G401 (cell line): ENCODE measurements around the gene MRPL48. TPM values are rescaled to one million over a fixed set of nuclear protein-coding genes. Genes with fewer than 3 reads are reported as not detected.
"Not testable (repeated sequence)": the region's sequence is repeated elsewhere in the genome, so short reads cannot be mapped to it uniquely, and the experiment has no call there.

Source experiments
- DNase-seq: peaks from one replicate; pipeline ENCODE4 v3.0.0-alpha.2; 2015; ENCODE audit warnings: low spot score
- in situ Hi-C: cut with HindIII; loops from 2 replicates; pipeline ENCODE4 v1.10.0; 2016; ENCODE audit warnings: low sequenced_read_pairs, mixed read lengths
- total RNA-seq: library from RNA; depleted of rRNA; stranded (reverse); fragments of >200 nt; shearing (Covaris generic); gene quantifications from 2 replicates; pipeline ENCODE4 v1.2.3, GENCODE V29; 2014

Gene MRPL48
- total RNA-seq, 1 experiment from 2014 or later, result 53.5 TPM

DNA sequence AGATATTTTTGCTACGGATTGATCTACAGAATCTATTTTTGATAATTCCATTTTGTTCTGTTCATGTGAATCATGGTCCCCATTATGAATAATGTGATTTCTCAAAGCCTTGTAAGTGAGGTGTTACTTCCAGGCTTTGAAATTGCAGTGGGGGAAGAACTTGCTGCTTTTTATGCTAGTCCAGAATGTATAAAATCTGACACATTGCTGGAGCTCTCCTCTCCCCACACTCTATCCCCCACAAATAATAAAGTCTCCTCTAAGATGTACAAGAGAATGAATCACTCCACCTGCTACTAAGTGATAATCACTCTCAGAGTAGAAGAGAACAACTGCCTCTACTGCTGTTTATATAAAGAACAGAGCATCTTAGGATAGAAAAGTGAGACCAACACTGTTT, 20.9 kb upstream of the MRPL48 start:
- in situ Hi-C loops, result no loop called here
- DNase-seq, result no peak

DNA sequence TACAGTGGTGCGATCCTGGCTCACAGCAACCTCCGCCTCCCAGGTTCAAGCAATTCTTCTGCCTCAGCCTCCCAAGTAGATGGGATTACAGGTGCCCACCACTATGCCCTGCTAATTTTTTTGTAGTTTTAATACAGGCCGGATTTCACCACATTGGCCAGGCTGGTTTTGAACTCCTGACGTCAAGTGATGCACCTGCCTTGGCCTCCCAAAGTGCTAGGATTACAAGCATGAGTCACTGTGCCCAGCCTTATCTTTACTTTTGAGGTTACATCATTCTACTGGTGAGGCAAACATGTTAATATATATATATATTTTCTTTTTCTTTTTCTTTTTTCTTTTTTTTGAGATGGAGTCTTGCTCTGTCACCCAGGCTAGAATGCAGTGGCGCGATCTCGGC, 16.9 kb upstream of the MRPL48 start:
- DNase-seq, in situ Hi-C loops: not testable (repeated sequence)

DNA sequence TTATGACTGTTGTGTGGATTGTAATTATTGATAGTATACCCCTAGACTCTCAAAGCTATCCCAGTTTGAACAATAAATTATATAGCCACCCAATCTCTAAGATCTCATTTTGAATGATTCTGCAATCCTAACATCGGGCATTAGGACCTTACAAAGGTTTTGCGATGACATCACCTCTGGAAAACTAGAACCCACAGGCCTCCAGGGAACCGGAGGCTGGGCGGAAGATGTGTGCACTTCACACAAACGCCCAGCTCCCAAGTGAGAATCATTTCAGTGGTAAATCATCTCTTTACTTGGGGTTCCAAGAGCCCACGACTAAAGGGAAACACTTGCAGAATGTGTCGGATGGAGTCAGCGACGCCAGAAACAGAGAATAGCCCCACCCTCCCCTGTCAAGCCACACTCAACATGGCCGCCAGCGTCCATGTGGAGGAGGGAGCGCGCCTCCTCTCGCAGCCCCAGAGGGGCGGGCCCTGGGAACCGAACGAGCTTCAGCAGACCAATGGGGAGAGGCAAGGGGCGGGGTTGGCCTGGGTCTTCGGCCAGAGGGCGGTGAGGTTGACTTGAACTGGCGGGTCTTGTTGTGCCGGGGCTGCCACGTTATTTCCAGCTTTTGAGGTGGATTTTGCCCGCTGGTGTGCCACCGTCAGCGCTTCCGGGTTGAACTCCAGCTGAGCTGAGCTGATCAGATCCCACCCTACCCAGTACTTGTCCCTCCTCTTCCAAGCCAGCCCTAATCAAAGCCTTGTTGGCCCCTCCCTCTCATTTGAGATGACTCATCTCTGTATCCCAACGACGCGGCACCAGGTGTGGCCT, 8.4 kb upstream of the MRPL48 start:
- in situ Hi-C loops, result no loop called here
- DNase-seq, result peak; percentile 99

GRCh38 chr11:73781303-73781702, 6.4 kb upstream of the MRPL48 start:
- in situ Hi-C loops, result no loop called here
- no peak for DNase-seq

DNA sequence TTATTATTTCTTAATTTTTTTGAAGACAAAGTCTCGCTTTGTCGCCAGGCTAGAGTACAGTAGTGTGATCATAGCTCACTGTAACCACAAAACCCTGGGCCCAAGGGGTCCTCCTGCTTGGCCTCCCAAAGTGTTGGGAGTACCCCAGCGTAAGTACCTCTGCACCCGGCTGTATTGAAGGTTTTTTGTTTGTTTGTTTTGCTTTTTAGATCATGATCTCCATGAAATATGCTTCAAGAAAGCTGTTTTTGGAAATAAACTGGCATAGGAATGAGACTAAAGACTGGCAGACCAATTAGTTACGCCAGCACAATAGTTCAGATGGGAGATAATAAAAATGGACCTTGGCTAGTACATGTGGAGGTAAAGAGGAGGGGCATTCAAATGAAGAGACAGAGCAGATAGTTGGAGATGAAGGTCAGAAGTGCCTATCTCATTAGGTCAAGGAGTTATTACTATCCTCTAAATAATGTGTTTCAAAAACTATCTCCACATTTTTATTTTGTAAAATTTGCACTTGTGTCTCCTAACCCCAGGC, 4.1 kb upstream of the MRPL48 start:
- DNase-seq, result no peak
- in situ Hi-C loops, result no loop called here

DNA sequence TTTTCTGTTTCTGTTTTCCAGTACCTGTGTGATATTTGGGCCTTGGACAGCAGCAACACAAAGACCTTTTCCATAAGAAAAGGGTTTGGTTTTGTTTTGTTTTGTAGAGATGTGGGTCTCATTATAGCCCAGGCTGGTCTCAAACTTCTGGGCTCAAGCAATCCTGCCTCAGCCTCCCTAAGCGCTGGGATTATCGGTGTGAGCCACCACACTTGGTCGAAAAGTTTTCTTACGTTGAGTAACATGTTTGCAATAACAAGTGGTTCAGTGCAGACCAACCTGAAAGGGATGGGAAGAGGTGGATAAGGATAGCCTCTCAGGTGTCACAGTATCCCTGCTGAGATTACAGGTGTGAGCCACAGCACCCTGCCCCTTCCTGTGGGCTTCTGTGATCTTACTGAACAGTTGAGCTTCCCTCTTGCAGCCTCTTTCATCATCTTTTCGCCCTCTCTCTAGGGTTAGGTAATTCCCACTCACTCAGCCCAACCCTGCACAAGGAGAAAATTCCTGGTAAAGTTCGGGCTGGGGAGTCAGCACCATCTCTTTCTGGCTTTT, 3.5 kb upstream of the MRPL48 start:
- no peak for DNase-seq
- in situ Hi-C loops, result no loop called here

DNA sequence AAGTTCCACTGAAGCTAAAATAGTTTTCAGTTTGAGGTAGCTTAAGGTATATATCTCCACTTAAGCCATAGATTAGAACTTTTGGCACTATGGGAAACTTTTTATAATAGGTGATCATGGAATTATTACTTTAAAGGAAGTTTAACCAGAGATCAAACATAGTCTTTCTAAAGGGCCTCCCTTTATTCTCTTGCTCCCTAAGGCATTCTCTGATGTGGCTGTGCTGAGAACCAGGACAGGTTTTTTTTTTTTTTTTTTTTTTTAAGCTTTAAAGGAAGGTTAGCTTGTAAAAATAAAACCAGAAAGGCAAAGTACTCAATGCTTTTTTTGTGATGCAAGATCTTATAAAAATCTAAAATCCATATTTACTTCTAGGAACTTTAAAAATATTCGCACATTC, 2.9 kb upstream of the MRPL48 start:
- in situ Hi-C loops, result no loop called here
- DNase-seq, result no peak

- DNase-seq, in situ Hi-C loops: not testable (repeated sequence)
Measured at GRCh38 chr11:73785467-73785866, 2.2 kb upstream of the MRPL48 start.

GRCh38 chr11:73787051-73787642, 527 bp upstream of the MRPL48 start:
- in situ Hi-C loops, result no loop called here
- DNase-seq, result no peak

DNA sequence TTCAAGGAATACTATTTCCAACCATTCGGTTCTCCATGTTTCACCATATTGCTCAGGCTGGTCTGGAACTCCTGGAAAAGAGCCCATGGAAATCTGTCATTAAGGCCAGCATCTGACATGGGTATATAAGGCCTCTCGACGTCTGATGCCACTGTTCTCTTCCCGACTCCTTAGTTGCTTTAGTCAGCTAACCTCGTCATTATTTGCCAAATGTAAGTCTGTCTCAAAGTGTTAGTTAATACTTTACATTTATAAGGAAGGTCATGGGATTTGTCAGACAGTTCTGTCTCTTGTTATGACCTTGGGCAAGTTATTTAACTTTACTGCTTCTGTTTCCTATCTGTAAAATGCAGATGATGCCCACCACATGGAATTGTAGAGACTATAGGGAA, 1.6 kb downstream of the MRPL48 start:
- in situ Hi-C loops, result no loop called here
- DNase-seq, result peak; percentile 23

DNA sequence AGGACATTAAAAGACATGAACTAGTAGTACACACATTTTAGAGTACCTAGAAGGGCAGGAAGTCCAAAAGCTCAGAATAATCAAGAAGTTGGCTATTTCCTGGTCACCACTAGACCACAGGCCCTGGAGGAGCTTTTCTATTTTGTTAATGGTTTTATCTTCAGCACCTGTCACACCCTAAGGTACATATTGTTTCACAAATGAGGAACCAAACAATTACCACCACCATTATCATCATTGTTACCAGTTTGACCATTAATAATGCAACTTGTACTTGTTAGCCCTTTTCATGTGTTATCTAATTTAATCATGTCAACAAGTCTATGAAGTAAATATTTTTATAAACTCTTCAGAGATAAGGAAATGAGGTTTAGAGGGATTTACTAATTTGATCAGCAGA, 4.9 kb downstream of the MRPL48 start:
- in situ Hi-C loops, result no loop called here
- no peak for DNase-seq

GRCh38 chr11:73795925-73796632, 8.4 kb downstream of the MRPL48 start:
- in situ Hi-C loops, result no loop called here
- DNase-seq, result peak; percentile 83

GRCh38 chr11:73797457-73797856, 9.8 kb downstream of the MRPL48 start:
- DNase-seq, result peak; percentile 68
- in situ Hi-C loops, result no loop called here

DNA sequence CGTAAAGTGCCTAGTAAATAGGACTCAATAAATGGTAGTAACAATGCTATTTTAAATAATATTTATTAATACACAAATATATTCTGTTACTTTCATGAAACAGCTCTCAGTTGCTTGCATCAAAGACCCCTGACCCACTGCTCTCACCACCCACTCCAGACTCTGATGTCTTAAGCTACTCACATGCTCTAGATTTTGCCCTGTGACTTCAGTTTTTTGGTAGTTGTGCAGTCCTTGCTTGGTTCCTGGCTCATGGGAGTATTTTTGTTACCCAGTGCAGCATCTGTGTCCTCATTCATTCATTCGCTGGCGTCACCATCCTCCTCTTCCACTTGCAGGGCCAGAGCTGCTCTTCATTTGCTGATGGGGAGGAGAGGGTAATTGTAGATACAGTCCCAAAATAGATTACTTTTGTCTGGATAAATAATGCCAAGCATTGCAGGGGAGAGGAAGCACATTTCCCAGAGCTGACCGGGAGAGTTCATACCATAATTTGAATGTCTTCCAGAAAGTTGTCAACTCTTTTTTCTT, 12.7 kb downstream of the MRPL48 start:
- DNase-seq, result no peak
- in situ Hi-C loops, result no loop called here

GRCh38 chr11:73801136-73801535, 13.5 kb downstream of the MRPL48 start:
- DNase-seq, result no peak
- in situ Hi-C loops, result no loop called here

DNA sequence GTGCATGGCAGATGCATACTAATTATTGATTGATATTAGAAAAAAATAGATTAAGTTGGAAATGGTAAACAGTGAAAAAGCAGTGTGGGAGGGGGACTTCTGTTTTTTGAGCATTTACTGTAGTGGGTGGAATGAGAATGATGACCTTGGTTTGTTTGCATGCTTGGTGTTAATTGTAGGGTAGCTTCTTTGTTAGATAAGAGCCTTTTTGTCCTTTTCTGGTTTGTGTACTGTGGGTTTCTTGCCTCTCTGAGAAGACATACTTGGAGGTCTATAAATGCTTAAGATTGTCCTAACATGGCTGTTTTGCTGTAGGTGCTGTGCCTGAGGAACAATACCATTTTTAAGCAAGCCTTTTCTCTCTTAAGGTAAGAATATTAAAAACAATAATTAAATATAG, 17.0 kb downstream of the MRPL48 start:
- in situ Hi-C loops, result no loop called here
- DNase-seq, result no peak

DNA sequence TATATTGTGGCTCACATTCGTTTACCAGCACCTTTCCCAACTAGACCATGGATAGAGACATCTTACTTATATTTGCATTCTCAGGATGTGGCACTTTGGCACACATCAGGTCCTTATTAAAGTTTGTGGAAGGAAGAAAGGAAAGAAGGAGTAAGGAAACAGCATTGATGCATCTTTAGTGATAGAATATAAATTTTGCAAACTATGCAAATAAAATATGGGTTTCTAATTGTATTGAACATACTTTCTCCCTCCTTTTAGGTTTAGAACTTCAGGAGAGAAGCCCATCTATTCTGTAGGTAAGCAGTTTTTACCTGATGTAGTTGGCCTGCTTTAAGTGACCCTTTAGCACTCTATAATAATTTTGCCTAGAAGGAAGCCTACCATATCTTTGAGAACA, 20.4 kb downstream of the MRPL48 start:
- in situ Hi-C loops, result no loop called here
- no peak for DNase-seq

- in situ Hi-C loops, result no loop called here
- no peak for DNase-seq
Measured at GRCh38 chr11:73810637-73811036, 23.0 kb downstream of the MRPL48 start.

DNA sequence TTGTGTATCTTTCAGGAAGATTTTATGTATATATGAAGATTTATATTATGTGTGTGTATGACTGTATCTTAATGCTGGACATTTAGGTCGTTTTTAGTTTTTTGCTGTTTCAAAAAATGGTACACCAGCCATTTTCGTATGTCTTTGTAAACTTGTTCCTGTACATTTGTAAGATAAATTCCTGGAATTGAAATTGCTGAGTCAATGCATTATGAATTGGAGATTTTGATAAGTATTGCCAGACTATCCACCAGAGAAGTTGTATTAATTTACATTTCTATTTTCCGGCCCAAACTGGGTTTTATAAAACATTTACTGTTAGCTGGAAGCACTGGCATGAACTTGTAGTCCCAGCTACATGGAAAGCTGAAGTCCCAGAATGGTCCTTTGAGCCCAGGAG, 24.6 kb downstream of the MRPL48 start:
- DNase-seq, result no peak
- in situ Hi-C loops, result no loop called here

- no peak for DNase-seq
- in situ Hi-C loops, result no loop called here
Measured at GRCh38 chr11:73814812-73815211, 27.1 kb downstream of the MRPL48 start.
